GM12878 (cell line): ENCODE results near the gene DCLK2.

ENCODE experiments used
- CTCF ChIP-seq, 3 experiments: IDR thresholded peaks in 2 of 3; conservative IDR thresholded peaks in 1 of 3; 2 replicates each; pipeline ENCODE4 v1.5.1; 2011; ENCODE audit warnings: low read depth in 3 of 3, low read length in 3 of 3, mild to moderate bottlenecking in 3 of 3, control low read depth in 2 of 3, moderate library complexity in 2 of 3, inconsistent platforms in 1 of 3, mixed read lengths in 1 of 3; ENCODE audit not compliant: control insufficient read depth in 2 of 3, insufficient read depth in 1 of 3; ENCODE audit errors: extremely low read depth in 1 of 3
- PBX3 ChIP-seq: IDR thresholded peaks from 2 replicates; pipeline ENCODE4 v1.6.1; 2011; ENCODE audit warnings: mild to moderate bottlenecking, low read depth, low read length, moderate library complexity; ENCODE audit not compliant: insufficient replicate concordance
- POLR2A ChIP-seq: IDR thresholded peaks from 2 replicates; pipeline ENCODE4 v1.6.1; 2011; ENCODE audit warnings: low read depth, mild to moderate bottlenecking, low read length

DNA sequence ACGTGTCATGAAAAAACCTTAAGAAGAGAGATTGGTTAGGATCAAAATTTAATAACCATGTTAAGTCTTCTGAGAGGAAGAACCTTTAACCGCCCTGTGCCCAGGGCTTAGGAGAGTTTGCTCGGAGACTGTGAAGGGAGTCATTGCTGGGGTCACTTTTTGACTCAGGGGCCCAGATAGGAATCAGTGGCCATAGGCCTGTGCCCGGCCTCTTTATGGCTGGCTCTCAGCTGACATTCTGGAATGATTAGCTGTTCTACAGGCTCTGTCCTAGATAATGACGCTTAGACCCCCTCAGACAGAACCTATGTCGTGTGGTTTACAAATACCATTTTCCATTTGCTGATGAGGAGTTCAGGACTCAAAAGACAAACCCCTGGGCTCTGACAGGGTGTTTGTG is 174.1 kb downstream of the DCLK2 start:
- no peak for TF ChIP-seq CTCF (IDR thresholded peaks at IDR 0.05 in 2 of 3, conservative IDR thresholded peaks at IDR 0.05 in 1 of 3; ENCODE audit: control insufficient read depth in 2 of 3, extremely low read depth in 1 of 3, insufficient read depth in 1 of 3, low read depth in 3 of 3, low read length in 3 of 3)
- TF ChIP-seq PBX3, result no peak
- TF ChIP-seq POLR2A, result no peak
